Inferior parietal cortex (tissue), 1 donor: ENCODE results near the gene TMCO5A.
"Not testable (repeated sequence)": the region's sequence is repeated elsewhere in the genome, so short reads cannot be mapped to it uniquely, and the experiment has no call there.

Source experiments
- DNase-seq: peaks from one replicate; pipeline ENCODE4 v3.0.0-alpha.2; 2016; ENCODE audit errors: extremely low spot score

Gene TMCO5A

GRCh38 chr15:37934340-37934739 is at the start of gene TMCO5A:
Gene TMCO5A, plus strand, starts transcription at chr15:37934640. Its CDS starts 1,684 bp downstream, at chr15:37936324.
- no peak for DNase-seq

- DNase-seq: no peak
Observed at GRCh38 chr15:37885651-37886050, 48.8 kb upstream of the TMCO5A start.

- no peak for DNase-seq
Observed at GRCh38 chr15:37888356-37888755, 46.1 kb upstream of the TMCO5A start.

GRCh38 chr15:37891766-37892368 is 42.6 kb upstream of the TMCO5A start:
- peak; percentile 83 for DNase-seq

- no peak for DNase-seq
Observed at GRCh38 chr15:37893309-37893708, 41.1 kb upstream of the TMCO5A start.

- DNase-seq: no peak
Observed at GRCh38 chr15:37898362-37898761, 36.1 kb upstream of the TMCO5A start.

- no peak for DNase-seq
Observed at GRCh38 chr15:37900326-37901221, 33.9 kb upstream of the TMCO5A start.

- no peak for DNase-seq
Observed at GRCh38 chr15:37902126-37902525, 32.3 kb upstream of the TMCO5A start.

- no peak for DNase-seq
Observed at GRCh38 chr15:37903919-37904625, 30.4 kb upstream of the TMCO5A start.

GRCh38 chr15:37907136-37907535 is 27.3 kb upstream of the TMCO5A start:
- DNase-seq: no peak

- DNase-seq: no peak
Observed at GRCh38 chr15:37921527-37922385, 12.7 kb upstream of the TMCO5A start.

GRCh38 chr15:37926136-37926535 is 8.3 kb upstream of the TMCO5A start:
- DNase-seq: no peak

- no peak for DNase-seq
Observed at GRCh38 chr15:37929238-37929637, 5.2 kb upstream of the TMCO5A start.

- no peak for DNase-seq
Observed at GRCh38 chr15:37931321-37931720, 3.1 kb upstream of the TMCO5A start.

GRCh38 chr15:37931868-37932267 is 2.6 kb upstream of the TMCO5A start:
- DNase-seq: no peak

GRCh38 chr15:37932549-37932948 is 1.9 kb upstream of the TMCO5A start:
- no peak for DNase-seq

GRCh38 chr15:37933666-37934065 is 774 bp upstream of the TMCO5A start:
- no peak for DNase-seq

GRCh38 chr15:37940876-37941275 is 6.4 kb downstream of the TMCO5A start:
- DNase-seq: no peak

GRCh38 chr15:37941779-37942178 is 7.3 kb downstream of the TMCO5A start:
- no peak for DNase-seq

GRCh38 chr15:37951999-37952398 is 17.6 kb downstream of the TMCO5A start:
- DNase-seq: no peak

- DNase-seq: not testable (repeated sequence)
Observed at GRCh38 chr15:37960742-37961141, 26.3 kb downstream of the TMCO5A start.

- no peak for DNase-seq
Observed at GRCh38 chr15:37967788-37968187, 33.3 kb downstream of the TMCO5A start.
